Peyer's patch (tissue), 4 donors: Measurements from ENCODE around the gene SPOCK3.

Experiments
- POLR2A ChIP-seq, 2 donors: fragments of 450-650 bp; IDR thresholded peaks; one replicate each; pipeline ENCODE4 v1.5.1; 2017; ENCODE audit warnings: antibody characterized with exemption in 2 of 2, mild to moderate bottlenecking in 2 of 2, moderate library complexity in 2 of 2
- TF ChIP-seq, protein P1 (sequence below), 6 experiments: fragments of 450-650 bp in 4 of 6; fragments of 200-600 bp in 2 of 6; sonication (generic) in 1 of 6; IDR thresholded peaks; one replicate each; pipeline ENCODE4 v1.5.1; 2017 to 2019; ENCODE audit warnings: antibody characterized with exemption in 6 of 6, mild to moderate bottlenecking in 3 of 6, moderate library complexity in 1 of 6

DNA sequence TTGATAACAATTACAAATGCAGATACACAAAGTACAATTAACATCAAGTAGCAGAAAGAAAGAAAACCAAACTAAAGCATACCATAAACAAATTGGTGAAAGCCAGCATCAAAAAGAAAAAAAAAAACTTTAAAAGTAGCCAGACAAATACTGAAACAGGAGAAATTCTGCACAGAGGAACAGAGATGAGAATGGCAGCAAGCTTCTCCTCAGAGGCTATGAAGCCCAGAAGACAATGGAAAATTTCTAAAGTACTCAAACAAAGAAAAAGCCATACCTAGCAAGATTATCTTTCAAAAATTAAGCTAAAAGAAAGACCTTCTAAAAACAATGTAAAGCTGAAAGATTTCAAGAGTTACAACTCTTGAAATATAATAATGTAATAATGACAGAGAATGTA is 471.3 kb downstream of the SPOCK3 start:
- TF ChIP-seq, protein P1, sequence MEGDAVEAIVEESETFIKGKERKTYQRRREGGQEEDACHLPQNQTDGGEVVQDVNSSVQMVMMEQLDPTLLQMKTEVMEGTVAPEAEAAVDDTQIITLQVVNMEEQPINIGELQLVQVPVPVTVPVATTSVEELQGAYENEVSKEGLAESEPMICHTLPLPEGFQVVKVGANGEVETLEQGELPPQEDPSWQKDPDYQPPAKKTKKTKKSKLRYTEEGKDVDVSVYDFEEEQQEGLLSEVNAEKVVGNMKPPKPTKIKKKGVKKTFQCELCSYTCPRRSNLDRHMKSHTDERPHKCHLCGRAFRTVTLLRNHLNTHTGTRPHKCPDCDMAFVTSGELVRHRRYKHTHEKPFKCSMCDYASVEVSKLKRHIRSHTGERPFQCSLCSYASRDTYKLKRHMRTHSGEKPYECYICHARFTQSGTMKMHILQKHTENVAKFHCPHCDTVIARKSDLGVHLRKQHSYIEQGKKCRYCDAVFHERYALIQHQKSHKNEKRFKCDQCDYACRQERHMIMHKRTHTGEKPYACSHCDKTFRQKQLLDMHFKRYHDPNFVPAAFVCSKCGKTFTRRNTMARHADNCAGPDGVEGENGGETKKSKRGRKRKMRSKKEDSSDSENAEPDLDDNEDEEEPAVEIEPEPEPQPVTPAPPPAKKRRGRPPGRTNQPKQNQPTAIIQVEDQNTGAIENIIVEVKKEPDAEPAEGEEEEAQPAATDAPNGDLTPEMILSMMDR (IDR thresholded peaks at IDR 0.05): no peak
- TF ChIP-seq POLR2A (IDR thresholded peaks at IDR 0.05): no peak
